ENCODE data around the gene ADGRG6.
"Not testable (repeated sequence)": the region's sequence is repeated elsewhere in the genome, so short reads cannot be mapped to it uniquely, and the experiment has no call there.

Gene ADGRG6

DNA sequence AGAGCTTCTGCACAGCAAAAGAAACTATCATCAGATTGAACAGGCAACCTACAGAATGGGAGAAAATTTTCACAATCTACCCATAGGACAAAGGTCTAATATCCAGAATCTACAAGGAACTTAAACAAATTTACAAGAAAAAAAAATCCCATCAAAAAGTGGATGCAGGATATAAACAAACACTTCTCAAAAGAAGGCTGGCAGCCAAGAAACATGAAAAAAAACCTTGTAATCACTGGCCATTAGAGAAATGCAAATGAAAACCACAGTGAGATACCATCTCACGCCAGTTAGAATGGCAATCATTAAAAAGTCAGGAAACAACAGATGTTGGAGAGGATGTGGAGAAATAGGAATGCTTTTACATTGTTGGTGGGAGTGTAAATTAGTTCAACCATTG is 152.4 kb downstream of the ADGRG6 start:
- H3K23ac ChIP-seq (ENCODE audit: low read length): not testable (repeated sequence)
- WGBS (ENCODE audit: extremely low coverage, insufficient coverage, insufficient read length): no CpG with 5 or more reads among the region's 1 CpG

DNA sequence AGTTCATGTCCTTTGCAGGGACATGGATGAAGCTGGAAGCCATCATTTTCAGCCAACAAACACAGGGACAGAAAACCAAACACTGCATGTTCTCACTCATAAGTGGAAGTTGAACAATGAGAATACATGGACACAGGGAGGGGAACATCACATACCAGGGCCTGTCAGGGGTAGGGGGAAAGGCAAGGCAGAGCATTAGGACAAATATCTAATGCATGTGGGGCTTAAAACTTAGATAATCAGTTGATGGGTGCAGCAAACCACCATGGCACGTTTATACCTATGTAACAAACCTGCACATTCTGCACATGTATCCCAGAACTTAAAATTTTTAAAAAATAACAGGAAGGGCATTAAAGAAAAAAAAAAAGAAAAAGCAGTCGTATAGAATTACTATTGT is 153.0 kb downstream of the ADGRG6 start:
- H3K27me3 ChIP-seq (ENCODE audit: insufficient read depth, low read length); H3K9ac ChIP-seq (ENCODE audit: low read length); H3K9me3 ChIP-seq (ENCODE audit: insufficient read depth, low read depth, low read length); H2AK5ac ChIP-seq (ENCODE audit: low read length); H3K14ac ChIP-seq (ENCODE audit: low read length); H2BK12ac ChIP-seq (ENCODE audit: low read length); H3K4me2 ChIP-seq (ENCODE audit: low read length); H3K27ac ChIP-seq (ENCODE audit: low read depth, low read length); H3K79me1 ChIP-seq (ENCODE audit: low read length); H3K18ac ChIP-seq (ENCODE audit: low read length); H4K91ac ChIP-seq (ENCODE audit: low read depth, low read length); H4K12ac ChIP-seq (ENCODE audit: low read depth, low read length); H3K4me3 ChIP-seq (ENCODE audit: low read depth, low read length); DNase-seq; H2BK120ac ChIP-seq (ENCODE audit: insufficient read depth, low read length, poor library complexity); H3K4ac ChIP-seq (ENCODE audit: low read depth, low read length); H4K8ac ChIP-seq (ENCODE audit: low read depth, low read length); H2BK5ac ChIP-seq (ENCODE audit: low read depth, low read length, poor library complexity); H3K4me1 ChIP-seq (ENCODE audit: control insufficient read depth in 1 of 2, insufficient read depth in 2 of 2, low read length in 2 of 2); H2AFZ ChIP-seq (ENCODE audit: insufficient read depth, low read length, poor library complexity); H3K36me3 ChIP-seq (ENCODE audit: control insufficient read depth in 1 of 2, insufficient read depth in 2 of 2, low read length in 2 of 2); H3K23ac ChIP-seq (ENCODE audit: low read length); H3K79me2 ChIP-seq (ENCODE audit: control insufficient read depth, insufficient read depth, low read length, poor library complexity): not testable (repeated sequence)
- no CpG with 5 or more reads among the region's 2 CpGs for WGBS (ENCODE audit: extremely low coverage, insufficient coverage, insufficient read length)

More for the DNA sequence above, 152.4 kb downstream of the ADGRG6 start:
- H4K91ac ChIP-seq (ENCODE audit: low read depth, low read length); H3K27ac ChIP-seq (ENCODE audit: low read depth, low read length); H3K9me3 ChIP-seq (ENCODE audit: insufficient read depth, low read depth, low read length); H3K4me3 ChIP-seq (ENCODE audit: low read depth, low read length); H2BK120ac ChIP-seq (ENCODE audit: insufficient read depth, low read length, poor library complexity); H3K4me1 ChIP-seq (ENCODE audit: control insufficient read depth in 1 of 2, insufficient read depth in 2 of 2, low read length in 2 of 2); H4K8ac ChIP-seq (ENCODE audit: low read depth, low read length); H2AFZ ChIP-seq (ENCODE audit: insufficient read depth, low read length, poor library complexity); H3K18ac ChIP-seq (ENCODE audit: low read length); H3K4ac ChIP-seq (ENCODE audit: low read depth, low read length); H3K14ac ChIP-seq (ENCODE audit: low read length); H2AK5ac ChIP-seq (ENCODE audit: low read length); H2BK5ac ChIP-seq (ENCODE audit: low read depth, low read length, poor library complexity); H3K27me3 ChIP-seq (ENCODE audit: insufficient read depth, low read length); H2BK12ac ChIP-seq (ENCODE audit: low read length); H3K4me2 ChIP-seq (ENCODE audit: low read length); H3K79me2 ChIP-seq (ENCODE audit: control insufficient read depth, insufficient read depth, low read length, poor library complexity); DNase-seq; H4K12ac ChIP-seq (ENCODE audit: low read depth, low read length); H3K79me1 ChIP-seq (ENCODE audit: low read length); H3K9ac ChIP-seq (ENCODE audit: low read length); H3K36me3 ChIP-seq (ENCODE audit: control insufficient read depth in 1 of 2, insufficient read depth in 2 of 2, low read length in 2 of 2): not testable (repeated sequence)

DNA sequence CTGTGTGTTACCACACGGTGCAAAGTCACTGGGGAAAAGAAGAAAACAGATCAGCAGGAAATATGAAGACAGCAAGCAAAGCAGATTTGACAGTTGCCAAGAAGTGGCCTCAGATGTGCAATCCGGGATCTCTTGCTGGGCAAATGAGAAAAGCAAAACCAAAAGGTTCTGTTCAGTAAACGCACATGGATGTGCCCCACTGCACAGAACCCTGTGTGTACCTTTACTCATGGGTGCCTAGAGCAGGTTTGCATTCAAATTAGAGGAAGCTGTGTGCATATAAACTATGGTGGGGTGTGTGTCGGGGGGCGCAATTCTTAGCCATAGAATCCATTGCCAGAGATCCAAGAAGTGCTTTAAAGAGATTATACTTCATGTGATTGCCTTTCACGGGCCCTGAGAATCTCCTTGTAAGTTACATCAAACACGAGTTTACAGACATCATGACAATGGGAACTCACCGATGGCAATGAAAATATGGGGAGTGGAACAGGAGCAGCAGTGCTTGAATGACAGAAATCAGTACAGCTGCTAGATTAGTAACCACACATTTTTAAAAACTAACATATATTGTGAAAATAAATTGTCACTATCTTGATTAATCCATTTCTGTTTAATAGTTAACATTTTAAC is 154.3 kb downstream of the ADGRG6 start:
- Histone ChIP-seq H3K14ac (ENCODE audit: low read length) (no peak overlapping the region), H3K4me2 (ENCODE audit: low read length) (no peak overlapping the region), H4K91ac (ENCODE audit: low read depth, low read length) (no peak overlapping the region), H2BK12ac (ENCODE audit: low read length) (no peak overlapping the region), H3K18ac (ENCODE audit: low read length) (no peak overlapping the region), H3K9ac (ENCODE audit: low read length) (no peak overlapping the region), H3K79me1 (ENCODE audit: low read length) (no peaks in the 10 kb centered on the region), H3K36me3 (ENCODE audit: control insufficient read depth in 1 of 2, insufficient read depth in 2 of 2, low read length in 2 of 2) (peaks cover 0 to 2% of the 10 kb centered on the region in 2 experiments), H4K8ac (ENCODE audit: low read depth, low read length) (no peak overlapping the region), H3K4me1 (ENCODE audit: control insufficient read depth in 1 of 2, insufficient read depth in 2 of 2, low read length in 2 of 2) (no peaks in the 10 kb centered on the region), H2AK5ac (ENCODE audit: low read length) (no peak overlapping the region), H3K27me3 (ENCODE audit: insufficient read depth, low read length) (no peaks in the 10 kb centered on the region), H3K4ac (ENCODE audit: low read depth, low read length) (no peak overlapping the region), H2BK120ac (ENCODE audit: insufficient read depth, low read length, poor library complexity) (no peak overlapping the region), H3K23ac (ENCODE audit: low read length) (no peak overlapping the region), H3K9me3 (ENCODE audit: insufficient read depth, low read depth, low read length) (no peaks in the 10 kb centered on the region), H2BK5ac (ENCODE audit: low read depth, low read length, poor library complexity) (no peak overlapping the region), H2AFZ (ENCODE audit: insufficient read depth, low read length, poor library complexity) (no peak overlapping the region), H3K4me3 (ENCODE audit: low read depth, low read length) (no peak overlapping the region), H3K27ac (ENCODE audit: low read depth, low read length) (no peak overlapping the region), H3K79me2 (ENCODE audit: control insufficient read depth, insufficient read depth, low read length, poor library complexity) (no peaks in the 10 kb centered on the region), H4K12ac (ENCODE audit: low read depth, low read length) (no peak overlapping the region)
- WGBS (ENCODE audit: extremely low coverage, insufficient coverage, insufficient read length): no CpG with 5 or more reads among the region's 8 CpGs
- DNase-seq: no peak

DNA sequence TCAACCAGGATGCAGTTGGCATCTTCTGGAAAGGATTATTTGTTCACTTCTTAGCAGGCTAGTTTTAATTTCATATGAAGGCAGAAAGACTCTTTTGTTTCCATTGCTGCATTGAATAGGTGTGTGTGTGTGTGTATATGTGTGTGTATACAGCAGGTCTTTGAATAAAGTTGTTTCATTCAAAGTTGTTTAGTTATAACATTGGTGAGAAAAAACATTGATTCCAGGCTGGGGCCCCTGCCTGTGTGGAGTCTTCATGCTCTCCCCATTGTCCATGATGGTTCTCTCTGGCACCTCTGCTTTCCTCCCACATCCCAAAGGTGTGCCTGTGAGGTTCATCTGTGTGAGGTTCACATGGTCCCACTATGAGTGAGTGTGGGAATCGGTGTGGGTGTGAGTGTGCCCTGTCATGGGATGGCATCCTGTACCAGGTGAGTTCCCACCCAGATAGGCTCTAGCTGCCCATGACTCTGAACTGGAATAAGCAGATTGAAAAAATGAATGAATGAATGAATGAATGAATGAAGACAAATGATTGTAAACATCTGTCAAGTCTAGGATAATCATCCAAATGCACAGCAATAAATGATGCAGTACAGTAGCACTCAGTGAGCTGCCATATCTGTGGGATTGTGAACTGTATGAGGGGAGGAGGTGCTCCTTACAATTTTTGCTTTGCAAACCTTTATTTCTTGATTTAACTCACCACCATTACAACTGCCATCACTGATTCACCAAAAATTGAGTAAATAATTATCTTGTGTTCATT is 156.0 kb downstream of the ADGRG6 start:
- Histone ChIP-seq H3K4me2 (ENCODE audit: low read length) (no peak overlapping the region), H3K79me2 (ENCODE audit: control insufficient read depth, insufficient read depth, low read length, poor library complexity) (no peaks in the 10 kb centered on the region), H2BK120ac (ENCODE audit: insufficient read depth, low read length, poor library complexity) (no peak overlapping the region), H3K4ac (ENCODE audit: low read depth, low read length) (no peak overlapping the region), H2AFZ (ENCODE audit: insufficient read depth, low read length, poor library complexity) (no peak overlapping the region), H3K36me3 (ENCODE audit: control insufficient read depth in 1 of 2, insufficient read depth in 2 of 2, low read length in 2 of 2) (no peaks in the 10 kb centered on the region), H3K14ac (ENCODE audit: low read length) (no peak overlapping the region), H3K9me3 (ENCODE audit: insufficient read depth, low read depth, low read length) (peaks cover 6% of the 10 kb centered on the region), H3K9ac (ENCODE audit: low read length) (no peak overlapping the region), H4K8ac (ENCODE audit: low read depth, low read length) (no peak overlapping the region), H3K27ac (ENCODE audit: low read depth, low read length) (no peak overlapping the region), H3K4me3 (ENCODE audit: low read depth, low read length) (no peak overlapping the region), H3K4me1 (ENCODE audit: control insufficient read depth in 1 of 2, insufficient read depth in 2 of 2, low read length in 2 of 2) (no peaks in the 10 kb centered on the region), H2AK5ac (ENCODE audit: low read length) (no peak overlapping the region), H2BK5ac (ENCODE audit: low read depth, low read length, poor library complexity) (no peak overlapping the region), H4K91ac (ENCODE audit: low read depth, low read length) (no peak overlapping the region), H3K27me3 (ENCODE audit: insufficient read depth, low read length) (no peaks in the 10 kb centered on the region), H3K18ac (ENCODE audit: low read length) (no peak overlapping the region), H3K23ac (ENCODE audit: low read length) (no peak overlapping the region), H2BK12ac (ENCODE audit: low read length) (no peak overlapping the region), H3K79me1 (ENCODE audit: low read length) (no peaks in the 10 kb centered on the region), H4K12ac (ENCODE audit: low read depth, low read length) (no peak overlapping the region)
- WGBS (ENCODE audit: extremely low coverage, insufficient coverage, insufficient read length): no CpG with 5 or more reads among the region's 1 CpG
- no peak for DNase-seq

Measured in trophoblast cell (in vitro differentiated cells and primary cell).